ENCODE measurements around the gene CFAP97D2.

Gene CFAP97D2

GRCh38 chr13:114143806-114144605 is 35.1 kb upstream of the CFAP97D2 start:
- peak; percentile 49 for DNase-seq

GRCh38 chr13:114144606-114145244 is 34.3 kb upstream of the CFAP97D2 start:
- peak; percentile 15 for DNase-seq

GRCh38 chr13:114145256-114145655 is 33.8 kb upstream of the CFAP97D2 start:
- DNase-seq = peak; percentile 15

DNA sequence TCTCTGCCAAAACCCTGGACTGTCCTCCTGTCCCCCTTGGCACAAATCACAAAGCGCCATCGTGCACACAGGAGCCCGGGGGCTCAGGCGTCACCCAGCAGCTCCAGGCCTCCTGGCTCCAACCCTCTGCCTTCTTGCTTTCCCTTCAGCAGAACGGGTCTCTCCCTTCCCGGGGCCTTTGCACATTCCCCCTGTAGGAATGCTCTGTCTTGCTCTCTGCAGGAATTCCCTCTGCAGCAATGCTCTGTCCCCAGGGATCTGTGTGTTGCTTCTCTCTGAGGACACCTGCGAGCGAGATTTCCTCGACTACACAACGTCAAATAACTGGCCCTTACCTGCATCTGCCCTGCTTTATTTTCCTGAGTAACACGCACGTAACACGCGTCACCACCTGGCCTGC is 33.3 kb upstream of the CFAP97D2 start:
- DNase-seq = no peak

DNA sequence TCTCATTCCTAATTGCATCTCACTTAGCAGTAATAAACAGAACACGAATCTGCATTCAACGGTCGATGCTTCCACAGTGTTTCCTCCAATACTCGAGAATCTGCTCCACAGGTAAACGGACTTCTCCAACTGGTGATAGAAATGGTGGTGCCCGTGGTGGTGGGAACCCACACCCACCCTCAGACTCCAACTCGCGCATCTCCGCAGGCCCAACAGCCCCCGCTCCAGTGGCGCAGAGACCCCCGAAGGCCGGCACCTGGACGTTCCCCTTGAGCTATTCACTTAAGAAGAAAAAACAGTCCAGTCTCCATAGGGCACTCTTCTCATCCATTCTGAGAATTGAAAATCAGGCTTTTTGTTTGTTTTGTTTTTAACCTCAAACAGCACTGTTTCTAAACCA is 32.9 kb upstream of the CFAP97D2 start:
- DNase-seq = no peak

- peak; percentile 16 for DNase-seq
Observed at GRCh38 chr13:114146629-114147028, 32.4 kb upstream of the CFAP97D2 start.

DNA sequence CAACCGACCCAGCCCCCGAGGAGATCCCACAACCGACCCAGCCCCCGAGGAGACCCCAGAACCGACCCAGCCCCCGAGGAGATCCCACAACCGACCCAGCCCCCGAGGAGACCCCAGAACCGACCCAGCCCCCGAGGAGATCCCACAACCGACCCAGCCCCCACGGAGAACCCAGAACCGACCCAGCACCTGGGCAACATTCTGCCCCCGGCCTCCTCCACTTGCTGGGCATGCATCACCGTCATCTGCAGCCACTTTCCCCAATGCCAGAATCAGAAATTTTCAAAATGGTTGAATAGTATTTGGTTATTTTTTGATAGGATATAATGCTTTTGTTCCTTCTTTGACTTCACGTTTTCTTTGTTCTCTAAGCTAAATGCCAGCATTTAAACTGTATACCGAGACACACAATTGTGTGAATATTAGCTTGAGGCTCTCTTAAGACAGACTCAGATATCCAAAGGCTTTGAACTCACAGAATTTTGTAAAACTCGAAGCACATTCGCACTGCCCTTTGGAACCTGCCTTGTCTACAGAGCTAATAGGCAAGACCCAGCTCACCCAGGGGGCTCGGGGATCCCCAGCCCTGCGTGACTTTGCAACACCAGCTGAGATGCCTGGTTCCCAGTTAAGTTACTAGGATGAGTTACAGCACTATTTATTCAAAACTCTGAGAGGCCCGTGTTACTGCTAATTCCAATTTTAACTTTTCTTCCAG is 31.1 kb upstream of the CFAP97D2 start:
- no peak for DNase-seq

GRCh38 chr13:114148521-114148855 is 30.6 kb upstream of the CFAP97D2 start:
- DNase-seq = peak; percentile 77

GRCh38 chr13:114148886-114149285 is 30.2 kb upstream of the CFAP97D2 start:
- DNase-seq = peak; percentile 14

- DNase-seq = peak; percentile 13
Observed at GRCh38 chr13:114149774-114150740, 29.0 kb upstream of the CFAP97D2 start.

- DNase-seq = peak; percentile 16
Observed at GRCh38 chr13:114151031-114151430, 28.0 kb upstream of the CFAP97D2 start.

DNA sequence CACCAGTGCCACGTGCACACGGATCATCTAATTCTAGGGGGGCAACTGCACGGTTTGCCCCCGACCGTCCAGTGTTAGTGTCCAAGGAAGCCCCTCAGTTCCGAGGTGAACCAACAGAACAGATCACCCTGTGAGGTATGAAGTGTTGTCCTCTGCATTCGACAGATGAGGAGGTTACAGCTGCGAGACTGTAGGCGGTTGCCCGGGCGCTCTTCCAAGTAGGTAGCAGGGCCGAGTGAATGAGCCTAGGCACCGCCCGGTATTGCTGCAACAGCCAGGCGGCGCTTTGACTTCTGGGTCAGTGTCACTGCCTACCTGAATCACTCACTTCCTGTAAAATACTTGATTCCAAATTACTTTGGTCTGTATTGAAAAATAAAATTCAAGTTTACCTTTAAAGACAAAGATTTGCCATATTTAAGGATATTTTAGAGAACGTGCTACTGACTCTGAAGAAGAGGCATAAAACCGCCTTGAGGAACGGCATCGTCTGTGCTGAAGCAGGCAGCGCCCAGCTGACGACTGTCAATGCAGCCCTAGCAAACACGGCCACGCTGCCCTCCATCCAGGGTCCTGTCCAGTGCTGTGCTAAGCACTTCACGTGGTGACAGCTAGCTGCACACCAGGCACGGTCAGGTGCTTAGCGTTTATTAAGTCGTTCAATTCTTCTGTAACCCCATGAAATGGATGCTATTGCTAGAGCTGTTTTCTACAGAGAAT is 27.3 kb upstream of the CFAP97D2 start:
- DNase-seq = peak; percentile 65

DNA sequence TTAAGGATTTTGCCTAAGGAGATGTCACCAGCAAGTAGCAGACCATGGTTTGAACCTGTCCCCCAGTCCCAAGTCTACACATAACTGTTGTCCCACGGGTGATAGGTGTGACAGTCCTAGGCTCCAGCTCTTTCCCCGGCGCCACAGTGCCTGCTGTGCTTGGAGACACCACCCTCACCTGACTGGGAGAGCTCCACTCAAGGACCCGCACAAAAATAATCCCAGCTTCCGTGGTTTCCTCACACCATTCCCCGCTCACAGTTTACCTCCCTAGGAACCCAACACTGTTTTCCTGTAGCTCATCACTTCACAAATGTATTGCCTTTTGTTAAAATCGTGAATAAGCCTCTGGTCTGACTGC is 26.8 kb upstream of the CFAP97D2 start:
- no peak for DNase-seq

- DNase-seq = no peak
Observed at GRCh38 chr13:114152831-114153371, 26.2 kb upstream of the CFAP97D2 start.

- no peak for DNase-seq
Observed at GRCh38 chr13:114153485-114154080, 25.5 kb upstream of the CFAP97D2 start.

DNA sequence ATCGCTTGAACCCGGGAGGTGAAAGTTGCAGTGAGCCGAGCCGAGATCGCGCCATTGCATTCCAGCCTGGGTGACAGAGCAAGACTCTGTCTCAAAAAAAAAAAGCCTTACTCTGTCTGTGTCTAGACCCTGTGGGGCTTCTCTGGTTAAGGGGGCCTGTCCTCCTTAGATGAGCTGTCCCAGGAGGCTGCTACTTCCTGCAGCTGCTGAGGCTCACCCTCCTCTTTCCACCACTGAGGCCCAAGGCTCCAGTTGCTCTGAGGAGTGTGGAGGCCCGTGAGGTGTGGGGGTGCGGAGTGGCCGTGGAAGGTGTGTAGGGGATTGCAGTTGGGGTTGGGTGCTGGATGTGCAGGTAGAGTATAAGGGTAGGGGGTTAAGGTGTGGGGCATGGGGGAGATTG is 24.6 kb upstream of the CFAP97D2 start:
- no peak for DNase-seq

DNA sequence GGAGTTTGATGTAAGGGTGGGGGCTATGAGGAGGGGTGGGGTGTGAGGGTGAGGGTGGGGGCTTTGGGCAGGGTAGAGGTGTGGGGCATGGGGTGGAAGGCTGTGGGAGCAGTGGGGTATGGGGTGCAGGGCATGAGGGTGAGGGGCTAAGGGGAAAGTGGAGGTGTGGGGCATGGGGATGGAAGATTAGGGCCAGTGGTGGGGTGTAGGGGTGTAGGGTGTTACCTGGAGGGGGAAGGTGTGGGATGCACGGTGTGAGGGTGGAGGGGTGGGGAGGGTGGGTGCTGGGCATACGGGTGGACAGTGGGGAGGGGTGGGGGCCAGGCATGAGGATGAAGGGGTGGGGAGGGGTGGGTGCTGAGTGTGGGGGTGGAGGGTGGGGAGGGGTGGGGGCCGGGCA is 23.7 kb upstream of the CFAP97D2 start:
- no peak for DNase-seq

GRCh38 chr13:114155926-114156883 is 22.9 kb upstream of the CFAP97D2 start:
- peak; percentile 18 for DNase-seq

- no peak for DNase-seq
Observed at GRCh38 chr13:114157869-114158495, 21.1 kb upstream of the CFAP97D2 start.
